SK-N-SH treated with all-trans-retinoic acid at 6 μM for 48 hours (cell line): Measurements from ENCODE around the gene CCDC187.

Experiments used
- ESRRG ChIP-seq: fragments of 250-450 bp; sonication (Bioruptor Pico); IDR thresholded peaks from 2 replicates; pipeline ENCODE4 v1.6.1; 2021; ENCODE audit warnings: mild to moderate bottlenecking
- GLIS3 ChIP-seq: fragments of 250-450 bp; sonication (Bioruptor Pico); IDR thresholded peaks from 2 replicates; pipeline ENCODE4 v1.5.0; 2020; ENCODE audit warnings: mild to moderate bottlenecking, moderate library complexity
- ISL1 ChIP-seq: fragments of 250-450 bp; sonication (Bioruptor Pico); IDR thresholded peaks from 2 replicates; pipeline ENCODE4 v2.1.2; 2022; ENCODE audit warnings: mild to moderate bottlenecking, moderate library complexity
- RARB ChIP-seq: fragments of 250-450 bp; sonication (Bioruptor Pico); IDR thresholded peaks from 2 replicates; pipeline ENCODE4 v1.8.0; 2021; ENCODE audit warnings: mild to moderate bottlenecking, moderate library complexity
- SNAI2 ChIP-seq: fragments of 250-450 bp; sonication (Bioruptor Pico); IDR thresholded peaks from 2 replicates; pipeline ENCODE4 v1.5.0; 2020; ENCODE audit warnings: mild to moderate bottlenecking, moderate library complexity
- ZC3H10 ChIP-seq: fragments of 250-450 bp; sonication (Bioruptor Pico); IDR thresholded peaks from 2 replicates; pipeline ENCODE4 v1.5.1; 2021; ENCODE audit warnings: mild to moderate bottlenecking, moderate library complexity
- ZFP3 ChIP-seq: fragments of 250-450 bp; sonication (Bioruptor Pico); IDR thresholded peaks from 2 replicates; pipeline ENCODE4 v1.5.0; 2020; ENCODE audit warnings: mild to moderate bottlenecking, moderate library complexity
- ZNF70 ChIP-seq: fragments of 450-650 bp; formaldehyde crosslinking; IDR thresholded peaks from 2 replicates; pipeline ENCODE4 v1.5.0; 2020; ENCODE audit warnings: mild to moderate bottlenecking, moderate library complexity
- TF ChIP-seq, protein P1 (sequence below): fragments of 250-450 bp; sonication (Bioruptor Pico); IDR thresholded peaks from 2 replicates; pipeline ENCODE4 v1.8.0; 2021; ENCODE audit warnings: low read depth, mild to moderate bottlenecking, moderate library complexity, borderline replicate concordance
- TF ChIP-seq, protein P2 (sequence below): fragments of 250-450 bp; sonication (Bioruptor Pico); IDR thresholded peaks from 2 replicates; pipeline ENCODE4 v1.5.0; 2020; ENCODE audit warnings: mild to moderate bottlenecking, moderate library complexity
- TF ChIP-seq, protein P3 (sequence below): fragments of 250-450 bp; sonication (Bioruptor Pico); IDR thresholded peaks from 2 replicates; pipeline ENCODE4 v1.8.0; 2020; ENCODE audit warnings: mild to moderate bottlenecking, moderate library complexity, borderline replicate concordance
- TF ChIP-seq, protein P4 (sequence below): fragments of 250-450 bp; sonication (Bioruptor Pico); IDR thresholded peaks from 2 replicates; pipeline ENCODE4 v1.5.1; 2020; ENCODE audit warnings: low read depth, mild to moderate bottlenecking, moderate library complexity

DNA sequence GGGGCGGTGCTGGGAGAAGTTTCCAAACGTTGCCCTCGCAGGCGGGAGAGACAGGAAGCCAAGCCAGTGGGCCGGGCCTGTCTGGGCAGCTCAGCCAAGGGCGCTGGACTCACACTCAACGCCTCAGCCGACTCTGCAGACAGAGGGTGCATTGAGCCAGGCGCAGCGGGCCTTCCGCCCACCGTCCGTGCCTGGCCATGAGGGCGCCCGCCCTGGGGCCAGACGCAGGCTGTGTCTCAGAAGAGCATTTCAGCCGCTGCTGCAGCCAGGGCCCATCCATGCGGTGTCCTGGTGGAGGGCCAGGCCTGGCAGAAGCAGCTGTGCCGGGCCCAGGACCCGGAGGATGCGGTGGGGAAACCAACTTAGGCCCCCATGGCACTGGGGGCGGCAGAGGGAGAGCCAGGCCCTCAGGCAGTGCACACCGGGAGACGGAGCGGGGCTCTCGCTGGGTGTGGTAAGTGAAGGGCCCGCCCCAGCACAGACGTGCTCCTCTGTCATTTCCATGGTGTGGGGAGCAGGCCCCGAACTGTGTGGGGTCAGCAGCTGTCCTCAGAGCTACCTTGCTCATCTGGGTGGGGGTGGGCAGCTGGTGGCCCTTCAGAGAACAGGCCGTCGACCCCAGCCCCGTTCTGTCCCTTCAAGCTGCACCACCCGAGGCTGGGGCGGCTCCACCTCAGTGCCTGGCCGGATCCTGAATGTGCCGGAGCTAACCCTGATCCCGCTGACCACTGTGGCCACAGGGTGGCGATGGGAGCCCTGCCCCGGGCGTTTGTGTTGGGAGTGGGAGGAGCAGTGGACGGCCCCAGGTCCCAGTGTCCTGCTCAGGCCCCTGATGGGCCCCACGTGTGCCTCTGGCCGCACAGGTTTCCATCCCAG, 41.6 kb upstream of the CCDC187 start:
- no peak for TF ChIP-seq ZNF70 (CRISPR knock-in tag)
- TF ChIP-seq, protein P1, sequence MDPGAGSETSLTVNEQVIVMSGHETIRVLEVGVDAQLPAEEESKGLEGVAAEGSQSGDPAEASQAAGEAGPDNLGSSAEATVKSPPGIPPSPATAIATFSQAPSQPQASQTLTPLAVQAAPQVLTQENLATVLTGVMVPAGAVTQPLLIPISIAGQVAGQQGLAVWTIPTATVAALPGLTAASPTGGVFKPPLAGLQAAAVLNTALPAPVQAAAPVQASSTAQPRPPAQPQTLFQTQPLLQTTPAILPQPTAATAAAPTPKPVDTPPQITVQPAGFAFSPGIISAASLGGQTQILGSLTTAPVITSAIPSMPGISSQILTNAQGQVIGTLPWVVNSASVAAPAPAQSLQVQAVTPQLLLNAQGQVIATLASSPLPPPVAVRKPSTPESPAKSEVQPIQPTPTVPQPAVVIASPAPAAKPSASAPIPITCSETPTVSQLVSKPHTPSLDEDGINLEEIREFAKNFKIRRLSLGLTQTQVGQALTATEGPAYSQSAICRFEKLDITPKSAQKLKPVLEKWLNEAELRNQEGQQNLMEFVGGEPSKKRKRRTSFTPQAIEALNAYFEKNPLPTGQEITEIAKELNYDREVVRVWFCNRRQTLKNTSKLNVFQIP (CRISPR knock-in tag), result no peak
- TF ChIP-seq SNAI2 (CRISPR knock-in tag), result no peak
- TF ChIP-seq, protein P2, sequence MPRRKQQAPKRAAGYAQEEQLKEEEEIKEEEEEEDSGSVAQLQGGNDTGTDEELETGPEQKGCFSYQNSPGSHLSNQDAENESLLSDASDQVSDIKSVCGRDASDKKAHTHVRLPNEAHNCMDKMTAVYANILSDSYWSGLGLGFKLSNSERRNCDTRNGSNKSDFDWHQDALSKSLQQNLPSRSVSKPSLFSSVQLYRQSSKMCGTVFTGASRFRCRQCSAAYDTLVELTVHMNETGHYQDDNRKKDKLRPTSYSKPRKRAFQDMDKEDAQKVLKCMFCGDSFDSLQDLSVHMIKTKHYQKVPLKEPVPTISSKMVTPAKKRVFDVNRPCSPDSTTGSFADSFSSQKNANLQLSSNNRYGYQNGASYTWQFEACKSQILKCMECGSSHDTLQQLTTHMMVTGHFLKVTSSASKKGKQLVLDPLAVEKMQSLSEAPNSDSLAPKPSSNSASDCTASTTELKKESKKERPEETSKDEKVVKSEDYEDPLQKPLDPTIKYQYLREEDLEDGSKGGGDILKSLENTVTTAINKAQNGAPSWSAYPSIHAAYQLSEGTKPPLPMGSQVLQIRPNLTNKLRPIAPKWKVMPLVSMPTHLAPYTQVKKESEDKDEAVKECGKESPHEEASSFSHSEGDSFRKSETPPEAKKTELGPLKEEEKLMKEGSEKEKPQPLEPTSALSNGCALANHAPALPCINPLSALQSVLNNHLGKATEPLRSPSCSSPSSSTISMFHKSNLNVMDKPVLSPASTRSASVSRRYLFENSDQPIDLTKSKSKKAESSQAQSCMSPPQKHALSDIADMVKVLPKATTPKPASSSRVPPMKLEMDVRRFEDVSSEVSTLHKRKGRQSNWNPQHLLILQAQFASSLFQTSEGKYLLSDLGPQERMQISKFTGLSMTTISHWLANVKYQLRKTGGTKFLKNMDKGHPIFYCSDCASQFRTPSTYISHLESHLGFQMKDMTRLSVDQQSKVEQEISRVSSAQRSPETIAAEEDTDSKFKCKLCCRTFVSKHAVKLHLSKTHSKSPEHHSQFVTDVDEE, result no peak
- TF ChIP-seq RARB (CRISPR knock-in tag), result no peak
- TF ChIP-seq ZC3H10 (CRISPR knock-in tag), result no peak
- no peak for TF ChIP-seq ESRRG (CRISPR knock-in tag)
- TF ChIP-seq, protein P3, sequence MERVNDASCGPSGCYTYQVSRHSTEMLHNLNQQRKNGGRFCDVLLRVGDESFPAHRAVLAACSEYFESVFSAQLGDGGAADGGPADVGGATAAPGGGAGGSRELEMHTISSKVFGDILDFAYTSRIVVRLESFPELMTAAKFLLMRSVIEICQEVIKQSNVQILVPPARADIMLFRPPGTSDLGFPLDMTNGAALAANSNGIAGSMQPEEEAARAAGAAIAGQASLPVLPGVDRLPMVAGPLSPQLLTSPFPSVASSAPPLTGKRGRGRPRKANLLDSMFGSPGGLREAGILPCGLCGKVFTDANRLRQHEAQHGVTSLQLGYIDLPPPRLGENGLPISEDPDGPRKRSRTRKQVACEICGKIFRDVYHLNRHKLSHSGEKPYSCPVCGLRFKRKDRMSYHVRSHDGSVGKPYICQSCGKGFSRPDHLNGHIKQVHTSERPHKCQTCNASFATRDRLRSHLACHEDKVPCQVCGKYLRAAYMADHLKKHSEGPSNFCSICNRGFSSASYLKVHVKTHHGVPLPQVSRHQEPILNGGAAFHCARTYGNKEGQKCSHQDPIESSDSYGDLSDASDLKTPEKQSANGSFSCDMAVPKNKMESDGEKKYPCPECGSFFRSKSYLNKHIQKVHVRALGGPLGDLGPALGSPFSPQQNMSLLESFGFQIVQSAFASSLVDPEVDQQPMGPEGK (CRISPR knock-in tag), result no peak
- TF ChIP-seq, protein P4, sequence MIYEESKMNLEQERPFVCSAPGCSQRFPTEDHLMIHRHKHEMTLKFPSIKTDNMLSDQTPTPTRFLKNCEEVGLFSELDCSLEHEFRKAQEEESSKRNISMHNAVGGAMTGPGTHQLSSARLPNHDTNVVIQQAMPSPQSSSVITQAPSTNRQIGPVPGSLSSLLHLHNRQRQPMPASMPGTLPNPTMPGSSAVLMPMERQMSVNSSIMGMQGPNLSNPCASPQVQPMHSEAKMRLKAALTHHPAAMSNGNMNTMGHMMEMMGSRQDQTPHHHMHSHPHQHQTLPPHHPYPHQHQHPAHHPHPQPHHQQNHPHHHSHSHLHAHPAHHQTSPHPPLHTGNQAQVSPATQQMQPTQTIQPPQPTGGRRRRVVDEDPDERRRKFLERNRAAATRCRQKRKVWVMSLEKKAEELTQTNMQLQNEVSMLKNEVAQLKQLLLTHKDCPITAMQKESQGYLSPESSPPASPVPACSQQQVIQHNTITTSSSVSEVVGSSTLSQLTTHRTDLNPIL (CRISPR knock-in tag), result no peak
- no peak for TF ChIP-seq ZFP3 (CRISPR knock-in tag)
- no peak for TF ChIP-seq ISL1
- TF ChIP-seq GLIS3, result no peak
